Skin of body (tissue), 3 donors: ENCODE results near the gene TM2D3. TPM values are rescaled to one million over a fixed set of nuclear protein-coding genes. Genes with fewer than 3 reads are reported as not detected.

Source experiments
- DNase-seq: peaks from one replicate; lab custom pipeline; 2025; lab: John Stamatoyannopoulos, UW
- small RNA-seq: library from RNA; depleted of rRNA; stranded (forward); fragments of <200 nt; gene quantifications from one replicate; pipeline ENCODE3, GENCODE V24; 2014; ENCODE audit warnings: low replicate concordance
- total RNA-seq: library from RNA; depleted of rRNA; stranded (reverse); fragments of >200 nt; gene quantifications from one replicate; pipeline ENCODE4 v1.2.3, GENCODE V29; 2014

TM2D3 gene
- total RNA-seq, 1 donor from 2014 or later = 42.6 TPM

DNA sequence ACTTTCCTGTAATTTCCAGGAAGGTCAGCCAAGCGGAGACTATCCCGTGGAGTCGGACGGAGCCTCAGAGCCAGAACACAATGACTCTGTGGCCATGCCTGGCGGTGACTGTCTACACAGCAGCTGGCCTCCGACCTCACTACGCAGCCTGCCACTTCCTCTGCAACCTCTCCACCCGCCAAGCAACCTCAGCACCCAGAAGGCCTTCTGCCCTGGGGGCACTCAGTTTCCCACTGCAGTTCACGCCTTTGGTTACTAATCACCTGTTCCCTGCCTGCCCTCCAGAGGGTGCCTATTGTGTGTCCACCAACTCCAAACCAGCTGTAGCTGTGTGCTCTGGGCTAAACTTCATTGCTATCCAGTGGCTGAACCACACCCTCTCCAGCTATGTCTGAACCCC, 44.0 kb downstream of the TM2D3 start:
- no peak for DNase-seq

DNA sequence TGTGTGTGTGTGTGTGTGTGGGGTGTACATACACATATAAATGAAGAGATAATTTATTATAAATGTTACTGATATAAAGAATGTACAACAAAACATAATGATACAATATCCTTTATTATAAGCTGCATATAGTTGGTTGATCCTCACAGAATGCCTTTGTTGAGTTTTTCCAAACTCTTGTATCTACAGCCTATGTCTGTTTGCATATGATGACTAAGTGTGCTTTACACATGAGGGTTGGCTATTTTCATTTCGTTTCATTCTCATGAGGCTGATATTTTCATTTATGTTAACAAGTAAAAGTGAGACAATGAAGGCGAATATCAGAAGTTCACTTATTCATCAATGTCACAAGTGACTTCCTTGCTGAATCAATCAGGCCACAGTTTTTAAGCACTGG, 45.1 kb downstream of the TM2D3 start:
- no peak for DNase-seq

- DNase-seq = no peak
Measured at GRCh38 chr15:101604124-101604874, 47.9 kb downstream of the TM2D3 start.

- no peak for DNase-seq
Measured at GRCh38 chr15:101602801-101603200, 49.4 kb downstream of the TM2D3 start.

GRCh38 chr15:101600035-101600434, 52.1 kb downstream of the TM2D3 start:
- DNase-seq = no peak

DNA sequence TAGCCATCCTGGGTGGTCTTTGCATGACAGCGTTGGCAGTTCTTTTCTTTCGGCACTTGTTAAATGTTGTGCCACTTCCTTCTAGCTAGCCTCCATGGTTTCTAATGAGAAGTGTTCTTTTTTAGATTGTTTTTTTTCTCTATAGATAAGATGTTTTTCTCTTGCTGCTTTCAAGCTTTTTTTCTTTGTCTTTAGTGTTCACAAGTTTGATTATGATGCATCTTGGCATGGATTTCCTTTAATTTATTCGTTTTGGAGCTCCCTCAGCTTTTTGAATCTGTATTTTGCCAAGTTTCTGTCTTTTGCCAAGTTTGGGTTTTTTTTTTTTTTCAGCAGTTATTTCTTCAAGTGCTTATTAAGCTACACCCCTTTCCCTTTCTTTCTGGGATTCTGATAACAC, 53.1 kb downstream of the TM2D3 start:
- DNase-seq = peak; percentile 29

GRCh38 chr15:101597360-101597928, 54.7 kb downstream of the TM2D3 start:
- DNase-seq = no peak

DNA sequence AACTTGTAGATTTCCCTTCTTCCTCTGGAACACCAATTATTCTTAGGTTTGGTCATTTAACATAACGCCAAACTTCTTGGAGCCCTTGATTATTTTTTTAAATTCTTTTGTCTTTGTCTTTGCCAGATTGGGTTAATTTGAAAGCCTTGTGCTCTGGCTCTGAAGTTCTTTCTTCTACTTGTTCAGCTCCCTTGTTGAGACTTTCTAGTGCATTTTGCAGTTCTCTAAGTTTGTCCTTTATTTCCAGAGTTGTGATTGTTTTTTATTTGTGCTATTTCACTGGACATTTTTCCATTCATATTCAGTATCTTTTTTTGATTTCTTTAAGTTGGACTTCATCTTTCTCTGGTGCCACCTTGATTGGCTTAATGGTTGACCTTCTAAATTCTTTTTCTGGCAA, 55.5 kb downstream of the TM2D3 start:
- DNase-seq = no peak

Small RNA genes lying within 50 kb of the gene (small RNA-seq; reads per million reads assigned to genes)
- not detected for gene RNU6-807P

Other genes starting within 250 kb of the TM2D3 start
- 20.9 TPM for gene PCSK6, start 162.7 kb downstream of the TM2D3 start, total RNA-seq
- gene TARS3, start 72.1 kb upstream of the TM2D3 start, total RNA-seq = 15.6 TPM
- not detected for gene OR4F6, start 151.1 kb upstream of the TM2D3 start, total RNA-seq
- not detected for gene OR4F15, start 159.8 kb upstream of the TM2D3 start, total RNA-seq